ENCODE measurements around the gene NLGN4X. TPM values are rescaled to one million over a fixed set of nuclear protein-coding genes. Genes with fewer than 3 reads are reported as not detected.

NLGN4X gene
- total RNA-seq, 1 experiment from 2014 or later, result 0.05 TPM

DNA sequence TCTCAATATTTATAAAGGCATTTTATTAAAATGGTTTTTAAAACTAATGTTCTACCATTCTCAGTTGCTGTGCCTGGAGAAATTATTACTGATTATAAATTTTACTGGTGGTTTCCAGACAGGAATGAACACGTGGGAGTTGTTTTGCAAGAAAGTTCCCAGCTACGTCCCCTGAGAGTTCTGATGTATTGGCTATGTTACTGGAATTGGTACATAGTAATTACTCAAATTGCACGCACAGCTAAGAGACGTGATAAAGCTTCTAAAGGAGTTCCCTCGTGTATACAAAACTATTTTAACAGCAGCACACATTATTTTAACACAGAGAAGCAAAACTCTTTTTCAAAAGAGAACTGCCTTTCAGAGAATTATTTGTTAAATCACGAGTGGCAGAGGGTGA, 292.2 kb downstream of the NLGN4X start:
- H3K27ac ChIP-seq (ENCODE audit: low read depth, low read length), result no peak overlapping the region
- no peak overlapping the region for H3K4me3 ChIP-seq (replicated peaks in 1 of 2; ENCODE audit: low read depth in 1 of 2, low read length in 2 of 2)
- no peaks in the 10 kb centered on the region for H3K4me1 ChIP-seq (ENCODE audit: control insufficient read depth in 1 of 2, insufficient read depth in 2 of 2, low read length in 2 of 2)
- H2AFZ ChIP-seq (ENCODE audit: low read depth, low read length, poor library complexity, severe bottlenecking), result no peak overlapping the region
- H3K9me2 ChIP-seq (ENCODE audit: insufficient read depth), result no peaks in the 10 kb centered on the region
- no peak overlapping the region for H3K4me2 ChIP-seq (ENCODE audit: low read length)
- H4K20me1 ChIP-seq (ENCODE audit: insufficient read depth), result no peaks in the 10 kb centered on the region
- ChIA-PET RAD21 (ENCODE audit: low non-redundant PET in 1 of 2, low total read pairs in 2 of 2, uncharacterized antibody in 2 of 2, unreplicated experiment in 2 of 2) (no interaction called here), CTCF (no interaction called here), POLR2A (no interaction called here)
- no TSS peak for BruUV-seq (replicated peaks)
- TF ChIP-seq YY1 (IDR thresholded peaks at IDR 0.05; ENCODE audit: extremely low read depth, insufficient replicate concordance, low read depth, low read length) (no peak), EGR1 (IDR thresholded peaks at IDR 0.05; ENCODE audit: low read depth) (no peak), FOSL1 (IDR thresholded peaks at IDR 0.05; ENCODE audit: low read depth) (no peak), ZNF274 (IDR thresholded peaks at IDR 0.05; ENCODE audit: low read depth, low read length) (no peak), ZFX (IDR thresholded peaks at IDR 0.05) (no peak), EZH2phosphoT487 (IDR thresholded peaks at IDR 0.05; ENCODE audit: borderline replicate concordance) (no peak), SIN3A (IDR thresholded peaks at IDR 0.05; ENCODE audit: low read depth) (no peak), CEBPB (IDR thresholded peaks at IDR 0.05; ENCODE audit: low read depth) (no peak), CBX3 (IDR thresholded peaks at IDR 0.05; ENCODE audit: low read depth) (no peak), ELF1 (IDR thresholded peaks at IDR 0.05; ENCODE audit: borderline replicate concordance, low read depth) (no peak), POLR2A (IDR thresholded peaks at IDR 0.05; ENCODE audit: borderline replicate concordance, extremely low read depth, insufficient read depth, insufficient read length) (no peak), POLR2AphosphoS5 (IDR thresholded peaks at IDR 0.05; ENCODE audit: low read depth, low read length) (no peak), SP1 (IDR thresholded peaks at IDR 0.05; ENCODE audit: low read depth) (no peak), RAD21 (IDR thresholded peaks at IDR 0.05; ENCODE audit: low read depth) (no peak), SRF (IDR thresholded peaks at IDR 0.05; ENCODE audit: low read depth) (no peak)
- TF ChIP-seq, protein P1, sequence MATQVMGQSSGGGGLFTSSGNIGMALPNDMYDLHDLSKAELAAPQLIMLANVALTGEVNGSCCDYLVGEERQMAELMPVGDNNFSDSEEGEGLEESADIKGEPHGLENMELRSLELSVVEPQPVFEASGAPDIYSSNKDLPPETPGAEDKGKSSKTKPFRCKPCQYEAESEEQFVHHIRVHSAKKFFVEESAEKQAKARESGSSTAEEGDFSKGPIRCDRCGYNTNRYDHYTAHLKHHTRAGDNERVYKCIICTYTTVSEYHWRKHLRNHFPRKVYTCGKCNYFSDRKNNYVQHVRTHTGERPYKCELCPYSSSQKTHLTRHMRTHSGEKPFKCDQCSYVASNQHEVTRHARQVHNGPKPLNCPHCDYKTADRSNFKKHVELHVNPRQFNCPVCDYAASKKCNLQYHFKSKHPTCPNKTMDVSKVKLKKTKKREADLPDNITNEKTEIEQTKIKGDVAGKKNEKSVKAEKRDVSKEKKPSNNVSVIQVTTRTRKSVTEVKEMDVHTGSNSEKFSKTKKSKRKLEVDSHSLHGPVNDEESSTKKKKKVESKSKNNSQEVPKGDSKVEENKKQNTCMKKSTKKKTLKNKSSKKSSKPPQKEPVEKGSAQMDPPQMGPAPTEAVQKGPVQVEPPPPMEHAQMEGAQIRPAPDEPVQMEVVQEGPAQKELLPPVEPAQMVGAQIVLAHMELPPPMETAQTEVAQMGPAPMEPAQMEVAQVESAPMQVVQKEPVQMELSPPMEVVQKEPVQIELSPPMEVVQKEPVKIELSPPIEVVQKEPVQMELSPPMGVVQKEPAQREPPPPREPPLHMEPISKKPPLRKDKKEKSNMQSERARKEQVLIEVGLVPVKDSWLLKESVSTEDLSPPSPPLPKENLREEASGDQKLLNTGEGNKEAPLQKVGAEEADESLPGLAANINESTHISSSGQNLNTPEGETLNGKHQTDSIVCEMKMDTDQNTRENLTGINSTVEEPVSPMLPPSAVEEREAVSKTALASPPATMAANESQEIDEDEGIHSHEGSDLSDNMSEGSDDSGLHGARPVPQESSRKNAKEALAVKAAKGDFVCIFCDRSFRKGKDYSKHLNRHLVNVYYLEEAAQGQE (IDR thresholded peaks at IDR 0.05; ENCODE audit: low read depth), result no peak
- H3K9ac ChIP-seq (ENCODE audit: low read length), result no peak overlapping the region
- H3K36me3 ChIP-seq (ENCODE audit: control insufficient read depth in 1 of 2, insufficient read depth in 2 of 2, low read length in 2 of 2), result no peaks in the 10 kb centered on the region
- no peaks in the 10 kb centered on the region for H3K79me2 ChIP-seq (ENCODE audit: insufficient read depth, low read length)
- DNase-seq (ENCODE audit: low read depth, low spot score), result no peak
- intact Hi-C loops (cut with micrococcal nuclease), result no loop called here
- H3K27me3 ChIP-seq (ENCODE audit: insufficient read depth, low read length), result no peaks in the 10 kb centered on the region
- ATAC-seq, result no peak
- no peaks in the 10 kb centered on the region for H3K9me3 ChIP-seq (ENCODE audit: control insufficient read depth in 1 of 2, insufficient read depth in 1 of 2, low read depth in 1 of 2, low read length in 2 of 2)

Data from HCT116 (cell line).